ENCODE results near the gene PROCA1.

DNA sequence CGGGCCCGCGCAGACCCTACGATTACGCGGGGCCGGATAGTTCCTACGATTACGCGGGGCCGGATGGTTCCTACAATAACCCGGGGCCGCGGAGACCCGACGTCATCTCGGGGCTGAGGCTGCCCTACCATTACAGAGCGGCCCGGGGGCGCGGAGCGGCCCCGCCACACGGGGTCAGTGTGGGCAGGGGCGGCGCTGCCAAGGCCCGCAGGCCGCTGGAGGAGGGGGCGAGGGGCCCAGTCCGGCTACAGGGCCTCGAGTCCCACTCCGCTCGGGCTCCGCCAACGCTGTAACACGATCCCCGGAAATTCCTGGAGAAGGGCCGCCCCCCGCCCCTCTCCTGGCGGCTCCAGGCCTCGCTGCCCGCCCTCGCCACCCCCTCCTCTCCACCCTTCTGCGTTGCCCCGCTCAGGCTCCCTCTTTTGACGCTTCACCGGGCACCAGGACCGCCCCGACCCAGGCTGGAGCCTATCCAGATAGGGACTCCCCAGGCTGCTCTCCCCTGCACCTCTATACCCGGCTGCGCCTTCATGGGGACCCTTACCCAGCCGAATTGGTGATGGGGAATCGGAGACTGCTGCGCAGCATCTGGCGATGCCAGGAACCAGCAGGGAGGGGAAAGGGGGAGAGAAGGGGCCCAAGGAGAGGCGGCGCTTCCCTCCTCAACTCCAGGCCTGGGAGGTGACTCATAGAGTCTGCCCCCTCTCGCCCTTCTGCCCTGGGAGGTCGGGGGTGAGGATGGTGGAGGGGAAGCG lies 6.1 kb upstream of the PROCA1 start, which contains the start of gene RAB34:
- TF ChIP-seq, protein P1, sequence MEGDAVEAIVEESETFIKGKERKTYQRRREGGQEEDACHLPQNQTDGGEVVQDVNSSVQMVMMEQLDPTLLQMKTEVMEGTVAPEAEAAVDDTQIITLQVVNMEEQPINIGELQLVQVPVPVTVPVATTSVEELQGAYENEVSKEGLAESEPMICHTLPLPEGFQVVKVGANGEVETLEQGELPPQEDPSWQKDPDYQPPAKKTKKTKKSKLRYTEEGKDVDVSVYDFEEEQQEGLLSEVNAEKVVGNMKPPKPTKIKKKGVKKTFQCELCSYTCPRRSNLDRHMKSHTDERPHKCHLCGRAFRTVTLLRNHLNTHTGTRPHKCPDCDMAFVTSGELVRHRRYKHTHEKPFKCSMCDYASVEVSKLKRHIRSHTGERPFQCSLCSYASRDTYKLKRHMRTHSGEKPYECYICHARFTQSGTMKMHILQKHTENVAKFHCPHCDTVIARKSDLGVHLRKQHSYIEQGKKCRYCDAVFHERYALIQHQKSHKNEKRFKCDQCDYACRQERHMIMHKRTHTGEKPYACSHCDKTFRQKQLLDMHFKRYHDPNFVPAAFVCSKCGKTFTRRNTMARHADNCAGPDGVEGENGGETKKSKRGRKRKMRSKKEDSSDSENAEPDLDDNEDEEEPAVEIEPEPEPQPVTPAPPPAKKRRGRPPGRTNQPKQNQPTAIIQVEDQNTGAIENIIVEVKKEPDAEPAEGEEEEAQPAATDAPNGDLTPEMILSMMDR (IDR thresholded peaks at IDR 0.05; ENCODE audit: low read depth, low read length), result no peak
- TF ChIP-seq EZH2phosphoT487 (IDR thresholded peaks at IDR 0.05; ENCODE audit: low read depth), result no peak

Data from OCI-LY3 (cell line).